ENCODE measurements around the gene DBN1. TPM values are rescaled to one million over a fixed set of nuclear protein-coding genes. Genes with fewer than 3 reads are reported as not detected.

DBN1 gene
- total and polyA plus RNA-seq, 5 donors from 2014 or later, result 0.13 to 2.3 TPM; not detected in 3

- no peaks in the 10 kb centered on the region for H3K27me3 Mint-ChIP-seq
- H3K4me3 ChIP-seq (ENCODE audit: low read depth, low read length), result peak overlapping the region; percentile 32
- peaks cover 59% of the 10 kb centered on the region for H3K36me3 ChIP-seq (ENCODE audit: control insufficient read depth, insufficient read depth, low read length)
- H3K4me3 Mint-ChIP-seq, result peak overlapping the region; percentile 91 to 97 (median 94)
- H3K27ac ChIP-seq (ENCODE audit: insufficient read depth, low read length, poor library complexity, severe bottlenecking), result peak overlapping the region; percentile 94
- peaks cover 19% of the 10 kb centered on the region for H3K36me3 Mint-ChIP-seq
- H3K9me3 ChIP-seq (ENCODE audit: control insufficient read depth in 2 of 2, low read length in 2 of 2), result no peaks in the 10 kb centered on the region
- H3K4me1 ChIP-seq (ENCODE audit: control insufficient read depth, insufficient read depth, low read length, poor library complexity, severe bottlenecking), result peaks cover 96% of the 10 kb centered on the region
- H3K27ac Mint-ChIP-seq, result peak overlapping the region; percentile 89 to 96 (median 89)
- ATAC-seq (ENCODE audit: low read depth in 2 of 2) (no peak), DNase-seq (no peak)
- no peaks in the 10 kb centered on the region for H3K27me3 ChIP-seq (ENCODE audit: control insufficient read depth, insufficient read depth, low read length)
- peaks cover 0 to 87% (median 35%) of the 10 kb centered on the region in 4 donors for H3K4me1 Mint-ChIP-seq
- H3K9me3 Mint-ChIP-seq, result no peaks in the 10 kb centered on the region
Observed at GRCh38 chr5:177432143-177432838, 41.1 kb downstream of the DBN1 start.

- Histone ChIP-seq H3K4me1 (ENCODE audit: control insufficient read depth, insufficient read depth, low read length, poor library complexity, severe bottlenecking) (peaks cover 97% of the 10 kb centered on the region), H3K27ac (ENCODE audit: insufficient read depth, low read length, poor library complexity, severe bottlenecking) (peak overlapping the region; percentile 94), H3K9me3 (ENCODE audit: control insufficient read depth in 2 of 2, low read length in 2 of 2) (no peaks in the 10 kb centered on the region), H3K36me3 (ENCODE audit: control insufficient read depth, insufficient read depth, low read length) (peaks cover 53% of the 10 kb centered on the region), H3K27me3 (ENCODE audit: control insufficient read depth, insufficient read depth, low read length) (no peaks in the 10 kb centered on the region), H3K4me3 (ENCODE audit: low read depth, low read length) (peak overlapping the region; percentile 55)
- Mint-ChIP-seq H3K9me3 (no peaks in the 10 kb centered on the region), H3K27me3 (no peaks in the 10 kb centered on the region), H3K4me1 (peaks cover 0 to 80% (median 36%) of the 10 kb centered on the region in 4 donors), H3K27ac (peak overlapping the region; percentile 89 to 96 (median 95)), H3K4me3 (peak overlapping the region; percentile 91 to 97 (median 94)), H3K36me3 (peaks cover 12% of the 10 kb centered on the region)
- ATAC-seq (ENCODE audit: low read depth in 2 of 2) (peak; percentile 36 to 48), DNase-seq (peak; percentile 62 to 96 (median 80))
Observed at GRCh38 chr5:177431317-177432142, 41.9 kb downstream of the DBN1 start.

- ATAC-seq (ENCODE audit: low read depth in 2 of 2), result no peak
- Histone ChIP-seq H3K27ac (ENCODE audit: insufficient read depth, low read length, poor library complexity, severe bottlenecking) (peak overlapping the region; percentile 94), H3K4me1 (ENCODE audit: control insufficient read depth, insufficient read depth, low read length, poor library complexity, severe bottlenecking) (peaks cover 93% of the 10 kb centered on the region), H3K9me3 (ENCODE audit: control insufficient read depth in 2 of 2, low read length in 2 of 2) (no peaks in the 10 kb centered on the region), H3K36me3 (ENCODE audit: control insufficient read depth, insufficient read depth, low read length) (peaks cover 47% of the 10 kb centered on the region), H3K4me3 (ENCODE audit: low read depth, low read length) (no peak overlapping the region), H3K27me3 (ENCODE audit: control insufficient read depth, insufficient read depth, low read length) (no peaks in the 10 kb centered on the region)
- Mint-ChIP-seq H3K27me3 (peaks cover 5% of the 10 kb centered on the region), H3K4me3 (peak overlapping the region; percentile 91 to 97 (median 94)), H3K27ac (peak overlapping the region; percentile 89 to 96 (median 95)), H3K9me3 (no peaks in the 10 kb centered on the region), H3K4me1 (peaks cover 0 to 83% (median 39%) of the 10 kb centered on the region in 4 donors), H3K36me3 (peaks cover 12% of the 10 kb centered on the region)
- no peak for DNase-seq
Observed at GRCh38 chr5:177430972-177431316, 42.5 kb downstream of the DBN1 start.

- H3K36me3 Mint-ChIP-seq, result peaks cover 12% of the 10 kb centered on the region
- no peak for DNase-seq
- Histone ChIP-seq H3K4me1 (ENCODE audit: control insufficient read depth, insufficient read depth, low read length, poor library complexity, severe bottlenecking) (peaks cover 93% of the 10 kb centered on the region), H3K9me3 (ENCODE audit: control insufficient read depth in 2 of 2, low read length in 2 of 2) (no peaks in the 10 kb centered on the region), H3K4me3 (ENCODE audit: low read depth, low read length) (peak overlapping the region; percentile 83), H3K36me3 (ENCODE audit: control insufficient read depth, insufficient read depth, low read length) (peaks cover 41% of the 10 kb centered on the region), H3K27ac (ENCODE audit: insufficient read depth, low read length, poor library complexity, severe bottlenecking) (peak overlapping the region; percentile 94), H3K27me3 (ENCODE audit: control insufficient read depth, insufficient read depth, low read length) (no peaks in the 10 kb centered on the region)
- ATAC-seq (ENCODE audit: low read depth in 2 of 2), result no peak
- peaks cover 5% of the 10 kb centered on the region for H3K27me3 Mint-ChIP-seq
- no peaks in the 10 kb centered on the region for H3K9me3 Mint-ChIP-seq
- H3K27ac Mint-ChIP-seq, result peak overlapping the region; percentile 89 to 96 (median 95)
- peak overlapping the region; percentile 91 to 97 (median 94) for H3K4me3 Mint-ChIP-seq
- peaks cover 3 to 84% (median 43%) of the 10 kb centered on the region in 4 donors for H3K4me1 Mint-ChIP-seq
Observed at GRCh38 chr5:177430140-177430951, 43.1 kb downstream of the DBN1 start.

- H3K36me3 Mint-ChIP-seq, result peaks cover 10% of the 10 kb centered on the region
- peak; percentile 26 for ATAC-seq (ENCODE audit: low read depth in 2 of 2)
- H3K9me3 Mint-ChIP-seq, result no peaks in the 10 kb centered on the region
- Histone ChIP-seq H3K27me3 (ENCODE audit: control insufficient read depth, insufficient read depth, low read length) (no peaks in the 10 kb centered on the region), H3K36me3 (ENCODE audit: control insufficient read depth, insufficient read depth, low read length) (peaks cover 32% of the 10 kb centered on the region), H3K9me3 (ENCODE audit: control insufficient read depth in 2 of 2, low read length in 2 of 2) (no peaks in the 10 kb centered on the region), H3K4me1 (ENCODE audit: control insufficient read depth, insufficient read depth, low read length, poor library complexity, severe bottlenecking) (peaks cover 91% of the 10 kb centered on the region), H3K27ac (ENCODE audit: insufficient read depth, low read length, poor library complexity, severe bottlenecking) (peak overlapping the region; percentile 94), H3K4me3 (ENCODE audit: low read depth, low read length) (peak overlapping the region; percentile 83)
- peak overlapping the region; percentile 89 to 96 (median 94) for H3K27ac Mint-ChIP-seq
- H3K27me3 Mint-ChIP-seq, result peaks cover 5% of the 10 kb centered on the region
- peak; percentile 70 to 95 (median 79) for DNase-seq
- H3K4me3 Mint-ChIP-seq, result peak overlapping the region; percentile 91 to 97 (median 94)
- peaks cover 7 to 85% (median 46%) of the 10 kb centered on the region in 4 donors for H3K4me1 Mint-ChIP-seq
Observed at GRCh38 chr5:177429248-177430040, 44.0 kb downstream of the DBN1 start.

GRCh38 chr5:177428574-177429217 is 44.7 kb downstream of the DBN1 start:
- H3K27me3 Mint-ChIP-seq, result peaks cover 5% of the 10 kb centered on the region
- DNase-seq (no peak), ATAC-seq (ENCODE audit: low read depth in 2 of 2) (no peak)
- Histone ChIP-seq H3K9me3 (ENCODE audit: control insufficient read depth in 2 of 2, low read length in 2 of 2) (no peaks in the 10 kb centered on the region), H3K27ac (ENCODE audit: insufficient read depth, low read length, poor library complexity, severe bottlenecking) (peak overlapping the region; percentile 94), H3K36me3 (ENCODE audit: control insufficient read depth, insufficient read depth, low read length) (peaks cover 24% of the 10 kb centered on the region), H3K4me1 (ENCODE audit: control insufficient read depth, insufficient read depth, low read length, poor library complexity, severe bottlenecking) (peaks cover 84% of the 10 kb centered on the region), H3K4me3 (ENCODE audit: low read depth, low read length) (peak overlapping the region; percentile 81), H3K27me3 (ENCODE audit: control insufficient read depth, insufficient read depth, low read length) (no peaks in the 10 kb centered on the region)
- H3K4me3 Mint-ChIP-seq, result peak overlapping the region; percentile 91 to 97 (median 94)
- peak overlapping the region; percentile 89 to 96 (median 94) for H3K27ac Mint-ChIP-seq
- H3K9me3 Mint-ChIP-seq, result no peaks in the 10 kb centered on the region
- peaks cover 7 to 85% (median 44%) of the 10 kb centered on the region in 4 donors for H3K4me1 Mint-ChIP-seq
- H3K36me3 Mint-ChIP-seq, result peaks cover 7% of the 10 kb centered on the region

All from CD4-positive, CD25-positive, alpha-beta regulatory T cell (primary cell).